Stimulated activated CD4-positive, alpha-beta T cell treated with anti-CD3 and anti-CD28 coated beads, Interleukin-1b, Interleukin-23, amount 100 ng/mL, for 24 hours (primary cell): ENCODE data around the gene SLC44A5.

Source experiments
- DNase-seq, 4 experiments: peaks; one replicate each; pipeline ENCODE4 v3.0.0-alpha.2; 2020; ENCODE audit warnings: low read depth in 4 of 4, low spot score in 1 of 4

The SLC44A5 gene

DNA sequence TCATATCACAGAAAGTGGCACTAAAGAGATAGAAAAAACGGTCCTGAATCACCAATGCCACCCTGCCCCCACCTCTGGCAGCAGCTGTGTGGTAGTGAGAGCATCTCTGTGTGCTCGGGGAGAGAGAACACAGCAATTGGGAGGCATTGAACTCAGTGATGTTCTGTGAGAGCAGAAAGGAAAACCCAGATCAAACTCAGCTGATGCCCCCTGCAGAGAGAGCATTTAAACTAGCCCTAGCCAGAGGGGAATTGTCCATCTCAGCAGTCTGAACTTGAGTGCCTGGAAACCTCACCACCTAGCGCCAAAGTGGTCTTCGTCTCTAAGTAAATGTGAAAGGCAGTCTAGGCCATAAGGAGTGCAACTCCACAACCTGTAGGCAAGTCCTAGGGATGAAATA, 21.3 kb downstream of the SLC44A5 start:
- DNase-seq: no peak

DNA sequence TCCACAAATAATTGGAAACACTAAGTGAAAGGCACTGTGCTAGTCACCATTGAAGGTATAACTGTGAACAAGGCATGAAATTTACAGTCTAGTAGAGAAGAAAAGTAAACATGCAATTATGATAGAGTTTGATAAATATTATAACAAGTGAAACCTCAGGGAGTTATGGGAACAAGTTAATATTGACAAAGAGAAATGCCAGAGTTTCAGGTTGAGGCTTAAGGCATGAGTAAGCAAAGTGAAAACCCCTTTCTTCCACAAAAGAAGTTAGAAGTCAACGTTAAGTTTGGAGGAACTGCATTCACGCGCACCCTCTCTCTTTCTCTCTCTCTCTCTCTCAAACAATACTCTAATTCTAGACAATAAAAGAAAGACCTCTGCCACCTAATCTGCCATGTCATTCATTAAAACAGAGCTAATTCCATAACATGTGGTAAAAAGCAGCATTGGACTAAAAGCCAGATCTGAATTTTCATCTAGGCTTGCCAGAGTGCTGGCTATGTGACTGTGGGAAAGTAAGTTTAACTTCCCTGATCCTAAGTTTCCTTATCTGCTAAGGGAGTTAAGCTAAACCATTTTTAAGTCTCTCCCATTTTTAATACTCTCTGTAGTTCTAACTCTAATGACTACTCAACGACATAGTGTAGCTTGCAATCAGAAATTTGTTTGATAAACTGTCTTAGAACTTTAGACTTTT, 22.0 kb downstream of the SLC44A5 start:
- DNase-seq: no peak

DNA sequence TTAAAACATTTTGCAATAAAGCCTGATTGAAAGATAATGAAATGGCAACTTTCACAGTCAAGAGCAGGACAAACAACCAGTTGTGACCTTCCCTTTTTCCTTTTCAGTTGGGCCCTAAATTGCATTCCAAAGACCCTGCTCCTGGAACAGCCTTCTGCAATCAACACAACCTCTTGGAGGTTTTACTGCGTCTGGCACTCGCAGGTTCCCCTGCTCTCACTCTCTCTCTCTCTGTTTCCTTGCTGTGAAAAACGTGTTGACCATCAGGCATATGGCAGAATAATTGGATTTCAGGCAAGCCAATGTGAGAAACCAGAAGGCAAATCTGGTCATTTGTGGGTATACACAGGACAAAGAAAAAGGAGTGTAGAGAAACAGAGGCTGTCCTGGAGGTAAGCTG, 23.2 kb downstream of the SLC44A5 start:
- no peak for DNase-seq

DNA sequence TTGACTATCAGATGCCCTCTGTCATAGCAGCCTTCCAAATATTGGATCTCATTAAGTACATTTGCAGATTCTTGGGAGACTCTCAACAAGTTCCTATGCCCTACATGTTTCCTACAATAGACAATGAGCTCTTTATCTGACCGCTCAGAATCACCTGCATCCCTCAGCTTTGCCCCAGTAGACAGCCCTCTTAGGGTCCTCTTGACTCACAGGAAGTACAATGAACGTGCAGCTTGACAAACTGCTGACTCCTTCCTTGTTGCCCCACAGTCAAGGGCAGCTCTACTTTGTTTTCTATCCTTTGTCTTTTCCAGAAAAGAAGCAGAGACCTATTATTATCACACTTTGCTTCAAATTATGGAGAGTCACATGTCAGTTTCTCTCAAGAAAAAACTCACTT, 27.6 kb downstream of the SLC44A5 start:
- DNase-seq: no peak

DNA sequence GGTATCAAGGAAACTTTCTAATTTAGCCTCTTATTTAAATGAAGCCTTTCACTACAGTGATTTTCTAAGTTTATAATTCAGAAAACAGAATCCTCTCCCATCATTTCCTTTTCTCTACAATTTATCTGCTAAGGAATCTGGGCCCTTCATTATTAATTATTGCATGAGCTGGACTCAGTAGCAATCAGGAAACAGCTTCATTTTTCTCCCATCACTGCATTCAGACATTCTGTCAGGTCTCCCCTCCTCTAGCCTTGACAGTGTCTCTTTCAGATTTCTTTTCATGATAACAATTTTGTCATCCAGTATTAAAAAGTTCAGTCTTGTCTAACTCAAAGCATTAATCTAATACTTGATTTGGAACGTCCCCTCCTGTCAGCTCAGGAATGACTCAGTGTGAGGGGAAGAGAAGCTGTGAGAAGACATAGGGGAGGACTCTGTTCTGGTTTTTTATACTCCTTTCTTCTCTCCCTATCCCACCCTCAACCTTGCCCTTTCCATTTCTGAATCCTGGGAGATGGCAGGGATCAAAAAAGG, 28.1 kb downstream of the SLC44A5 start:
- DNase-seq: no peak

DNA sequence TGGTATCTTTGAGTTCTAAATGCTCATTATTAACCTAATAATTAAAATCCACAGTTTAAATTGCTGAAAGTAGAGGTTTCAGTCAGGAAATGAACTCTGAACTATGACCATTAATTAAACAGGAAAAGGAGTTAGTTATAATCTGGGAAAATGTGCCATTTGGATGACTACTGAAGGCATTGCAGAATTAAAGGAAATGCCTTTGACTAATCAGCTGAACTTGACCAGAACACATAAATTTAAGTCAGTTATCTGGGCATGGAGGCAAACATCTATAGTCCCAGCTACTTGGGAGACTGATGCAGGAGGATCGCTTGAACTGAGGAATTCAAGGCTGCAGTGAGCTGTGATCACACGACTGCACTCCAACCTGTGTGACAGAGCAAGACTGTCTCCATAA, 31.9 kb downstream of the SLC44A5 start:
- no peak for DNase-seq

DNA sequence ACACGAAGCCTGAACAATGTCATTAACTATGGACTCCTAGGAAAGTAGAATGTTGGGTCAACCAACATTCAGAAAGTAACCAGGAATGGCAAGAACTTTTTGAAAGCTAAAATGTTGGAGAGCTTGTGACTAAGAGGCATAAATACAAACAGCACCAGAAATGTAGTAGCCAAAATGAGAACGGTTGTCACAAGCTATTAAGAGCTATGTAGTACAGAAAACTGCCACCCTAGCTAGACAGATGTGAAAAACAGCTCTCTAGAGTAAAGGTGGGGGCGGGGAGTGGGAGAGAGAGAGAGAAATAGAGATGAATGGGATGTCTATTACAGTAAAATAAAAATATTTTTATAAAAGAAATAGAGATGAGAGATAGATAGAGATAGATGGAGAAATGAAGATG, 35.1 kb downstream of the SLC44A5 start:
- no peak for DNase-seq

DNA sequence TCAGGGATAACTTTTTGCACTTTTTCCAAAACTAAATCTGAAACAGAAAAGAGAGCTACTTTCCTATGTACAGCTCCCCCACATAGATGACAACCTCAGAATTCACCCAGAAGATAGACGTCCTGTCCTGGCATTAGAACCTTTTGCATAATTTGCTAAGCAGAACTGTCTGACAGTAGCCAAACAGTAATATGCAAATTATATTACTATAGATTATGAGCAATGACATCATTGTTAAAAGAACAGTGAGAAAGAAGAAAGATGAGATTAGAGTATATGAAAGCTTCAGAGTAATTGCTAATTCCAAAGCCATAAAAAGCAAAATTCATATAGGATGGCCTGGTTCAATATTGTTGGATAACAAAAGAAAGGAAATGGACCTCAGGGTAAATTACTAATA, 43.7 kb downstream of the SLC44A5 start:
- DNase-seq: no peak

DNA sequence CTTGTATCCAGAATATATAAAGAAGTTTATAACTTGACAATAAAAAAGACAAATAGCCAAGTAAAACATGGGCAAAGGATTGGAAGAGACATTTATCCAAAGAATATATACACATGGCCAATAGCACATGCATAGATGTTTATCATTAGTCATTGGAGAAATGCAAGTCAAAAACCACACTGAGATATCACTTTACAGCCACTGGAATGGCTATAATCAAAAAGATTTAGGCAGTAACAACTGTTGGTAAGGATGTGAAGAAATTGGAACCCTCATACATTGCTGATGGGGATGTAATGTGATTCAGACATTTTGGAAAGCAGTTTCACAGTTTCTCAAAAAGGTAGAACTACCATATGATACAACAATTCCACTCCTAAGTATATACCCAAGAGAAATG, 51.1 kb downstream of the SLC44A5 start:
- no peak for DNase-seq

DNA sequence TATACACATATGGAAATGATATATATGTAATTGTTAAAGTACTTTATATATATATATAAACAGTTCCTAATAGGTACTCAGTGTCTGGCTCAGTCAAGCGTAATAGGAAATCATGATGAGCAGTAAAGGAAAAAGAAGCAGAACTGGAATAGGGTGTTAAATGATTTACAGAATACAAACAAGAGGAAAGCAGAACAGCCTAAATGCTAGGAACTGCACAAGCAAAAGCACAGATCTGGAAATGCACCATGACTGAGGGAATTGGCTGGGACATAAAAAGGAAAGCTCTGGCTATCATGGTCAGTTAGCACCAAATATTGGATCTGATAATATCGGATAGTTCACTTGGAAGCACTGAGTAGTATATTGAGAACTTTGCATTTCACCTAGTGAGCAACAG, 51.8 kb downstream of the SLC44A5 start:
- DNase-seq: no peak

DNA sequence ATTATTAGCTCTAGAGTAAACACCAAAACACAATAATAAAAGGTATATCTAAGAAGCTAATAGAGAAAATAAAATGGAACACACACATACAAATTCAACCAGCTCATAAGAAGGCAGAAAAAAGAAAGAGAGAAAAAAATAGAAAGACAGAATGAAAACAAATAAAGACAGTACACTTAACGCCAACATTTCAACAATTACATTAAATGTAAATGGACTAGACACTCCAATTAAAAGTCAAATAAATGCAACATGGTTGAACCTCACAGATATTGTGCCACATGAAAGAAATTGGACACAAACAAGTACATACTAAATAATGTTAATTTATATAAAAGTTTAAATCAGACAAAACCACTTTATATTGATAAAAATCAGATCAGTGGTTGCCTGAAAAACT, 56.0 kb downstream of the SLC44A5 start:
- no peak for DNase-seq

DNA sequence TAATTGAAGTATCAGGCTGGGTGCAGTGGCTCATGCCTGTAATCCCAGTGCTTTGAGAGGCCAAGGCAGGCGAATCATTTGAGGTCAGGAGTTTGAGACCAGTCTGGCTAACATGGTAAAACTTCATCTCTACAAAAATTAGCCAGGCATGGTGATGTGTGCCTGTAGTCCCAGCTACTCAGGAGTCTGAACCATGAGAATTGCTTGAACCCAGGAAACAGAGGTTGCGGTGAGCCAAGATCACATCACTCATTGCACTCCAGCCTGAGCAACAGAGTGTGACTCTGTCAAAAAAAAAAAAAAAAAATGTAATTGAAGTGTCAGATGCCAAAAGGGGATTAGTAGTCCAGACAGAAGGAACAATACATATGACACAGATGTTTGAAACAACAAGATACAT, 56.7 kb downstream of the SLC44A5 start:
- DNase-seq: no peak

DNA sequence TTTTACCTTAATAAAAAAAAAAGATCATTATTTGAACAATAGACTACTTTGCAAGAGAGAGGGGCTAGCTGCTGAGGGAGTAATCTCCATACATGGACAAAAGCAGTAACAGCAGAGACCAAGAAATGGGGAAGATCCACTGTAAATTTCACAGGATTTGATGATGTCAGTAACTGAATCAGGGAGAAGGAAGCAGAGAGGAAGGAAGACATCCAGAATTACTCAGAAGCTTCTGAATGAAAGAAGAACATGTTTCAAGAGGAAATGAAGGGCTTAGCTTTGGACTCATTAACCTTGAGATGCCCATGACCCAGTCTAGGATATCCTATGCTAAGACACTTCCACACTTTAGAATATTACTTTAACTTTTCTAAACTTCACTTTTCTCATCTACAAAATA, 60.4 kb downstream of the SLC44A5 start:
- no peak for DNase-seq

DNA sequence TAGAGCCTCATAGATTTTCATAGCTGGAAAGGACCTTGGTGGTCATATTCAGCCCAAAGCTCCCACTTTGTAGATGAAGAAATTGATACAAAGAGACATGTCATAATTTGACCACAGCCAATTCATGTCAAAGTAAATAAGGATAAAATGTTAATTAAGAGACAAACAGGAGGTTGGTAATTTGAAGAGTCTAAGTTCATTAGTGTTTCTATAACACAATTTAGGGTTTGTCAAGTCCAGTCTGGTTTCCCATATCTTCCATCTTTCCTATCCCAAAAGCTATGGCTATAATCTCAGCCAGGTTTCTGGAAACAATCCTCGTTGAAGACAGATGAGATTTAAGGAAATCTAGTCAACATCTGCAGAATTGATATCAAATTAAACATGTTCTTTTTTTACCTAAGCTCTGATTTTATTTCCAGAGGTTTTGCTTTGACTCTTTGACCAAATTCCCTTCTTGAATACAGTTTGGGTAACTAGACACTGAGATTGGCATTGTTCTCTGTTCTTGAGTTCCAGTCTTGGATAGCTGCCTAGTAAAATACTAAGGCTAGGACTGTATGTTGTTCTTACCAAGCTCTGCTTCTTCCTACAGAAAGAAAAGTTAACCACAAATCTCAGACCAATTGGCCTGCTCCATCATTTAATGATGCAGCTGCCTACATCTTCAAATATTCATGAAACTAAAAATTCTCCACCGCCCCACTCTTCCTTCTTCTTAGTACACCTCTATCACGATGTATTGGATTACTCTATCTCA, 62.0 kb downstream of the SLC44A5 start:
- DNase-seq: no peak

DNA sequence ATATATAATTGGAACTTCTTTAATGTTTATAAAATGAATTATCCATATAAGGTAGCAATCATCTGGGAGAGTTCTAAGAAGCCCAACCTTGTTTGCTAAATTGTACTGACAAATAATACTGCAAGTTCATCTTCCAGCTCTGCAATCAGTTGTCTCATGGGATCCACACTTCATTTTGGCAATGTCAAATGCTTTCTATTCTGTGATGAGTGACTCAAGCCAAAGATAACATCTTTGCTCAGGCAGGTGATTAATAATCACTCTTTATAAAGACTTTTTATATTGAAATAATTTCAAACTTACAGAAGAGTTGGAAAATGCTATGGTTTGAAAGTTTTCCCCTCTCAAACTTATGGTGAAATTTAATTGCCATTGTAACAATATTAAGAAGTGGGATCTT, 67.2 kb downstream of the SLC44A5 start:
- DNase-seq: no peak

DNA sequence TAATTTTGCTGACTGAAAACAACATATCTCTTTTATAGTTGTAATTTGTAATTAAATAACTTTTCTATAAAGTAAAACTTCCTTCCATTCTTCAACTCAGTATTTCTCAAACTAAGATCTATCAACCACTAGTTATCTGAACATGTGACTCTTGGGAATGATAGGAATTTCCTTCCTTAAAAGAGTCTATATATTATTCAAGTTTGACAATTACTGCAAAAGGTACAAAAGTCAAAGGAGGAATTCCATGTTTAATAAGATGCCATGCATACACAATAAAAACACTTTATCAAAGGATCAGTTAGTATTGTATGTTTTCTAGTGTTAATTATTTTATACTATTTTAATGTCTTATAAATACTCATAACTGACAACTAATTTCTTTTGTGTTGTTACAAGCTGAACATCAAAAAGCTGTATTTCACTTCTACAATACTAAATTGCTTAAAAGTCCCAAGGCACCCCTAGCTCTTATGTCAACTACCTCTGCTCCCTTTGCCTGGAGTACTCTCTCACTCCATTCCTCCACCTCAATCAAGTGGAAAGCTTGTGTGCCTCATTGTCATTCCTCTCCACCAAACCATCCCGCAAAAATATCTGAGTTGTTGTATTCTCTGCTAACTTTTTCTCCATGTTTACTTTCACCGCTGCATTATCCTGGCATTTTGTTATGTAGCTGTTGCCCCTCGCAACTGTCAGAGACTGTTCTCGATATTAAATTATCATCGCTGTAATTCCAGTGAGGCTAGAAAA, 67.9 kb downstream of the SLC44A5 start:
- no peak for DNase-seq

DNA sequence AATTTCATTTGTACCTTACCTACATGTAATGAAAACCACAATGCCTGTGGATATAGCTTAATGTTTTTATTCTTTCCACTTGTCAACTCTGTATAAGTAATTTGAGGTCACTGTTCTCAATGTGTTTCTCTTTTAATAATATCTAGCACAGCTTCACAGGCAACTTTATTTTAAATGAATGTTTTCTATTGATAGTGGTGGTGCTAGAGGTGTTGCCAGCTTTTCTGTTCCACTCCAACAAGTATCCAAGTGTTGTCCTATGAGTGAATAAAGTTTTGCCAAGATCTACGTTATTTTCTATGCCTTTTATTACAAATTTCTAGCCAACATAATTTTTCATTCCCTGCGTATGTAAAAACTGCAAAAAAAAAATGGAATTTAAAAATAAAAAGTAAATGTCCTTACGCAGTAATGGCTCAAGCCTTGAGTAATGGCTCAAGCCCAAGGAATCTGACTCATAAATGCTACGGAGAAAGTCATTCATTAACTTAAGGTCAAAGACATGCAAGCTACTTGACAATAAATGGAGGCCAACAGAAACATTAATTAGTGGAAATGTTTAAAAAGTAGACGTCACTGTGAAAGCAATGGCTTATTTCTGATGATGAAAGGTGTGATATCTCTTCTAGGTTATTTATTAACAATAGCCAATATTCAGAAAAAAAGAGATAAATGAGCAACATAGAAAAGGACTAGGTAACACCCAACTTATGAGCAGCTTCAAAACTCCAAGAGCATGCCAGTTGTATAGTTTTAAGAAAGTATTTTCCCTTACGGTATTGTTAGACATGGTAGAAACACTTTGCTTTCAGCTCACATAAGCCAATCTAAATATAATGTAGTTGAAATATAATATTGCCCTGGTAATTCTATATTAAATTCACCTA, 71.4 kb downstream of the SLC44A5 start:
- no peak for DNase-seq

DNA sequence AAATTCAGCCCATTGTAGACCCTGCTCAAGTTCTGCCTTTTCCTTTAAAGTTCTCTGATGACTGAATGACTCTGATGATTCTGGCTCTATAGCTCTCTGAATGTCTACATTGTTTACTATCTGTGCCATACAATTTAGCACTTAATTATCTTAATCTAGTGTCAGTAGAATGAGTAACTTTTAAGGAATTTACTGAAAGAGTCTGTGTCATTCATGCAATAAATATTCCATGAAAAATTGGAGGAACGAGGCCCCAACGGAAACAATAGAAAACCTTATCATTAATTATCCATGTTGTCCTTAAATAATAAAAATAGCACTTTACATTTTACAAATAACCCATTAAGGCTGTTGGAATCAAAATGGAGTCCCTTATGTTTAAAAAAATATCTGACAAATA, 77.8 kb downstream of the SLC44A5 start:
- no peak for DNase-seq

DNA sequence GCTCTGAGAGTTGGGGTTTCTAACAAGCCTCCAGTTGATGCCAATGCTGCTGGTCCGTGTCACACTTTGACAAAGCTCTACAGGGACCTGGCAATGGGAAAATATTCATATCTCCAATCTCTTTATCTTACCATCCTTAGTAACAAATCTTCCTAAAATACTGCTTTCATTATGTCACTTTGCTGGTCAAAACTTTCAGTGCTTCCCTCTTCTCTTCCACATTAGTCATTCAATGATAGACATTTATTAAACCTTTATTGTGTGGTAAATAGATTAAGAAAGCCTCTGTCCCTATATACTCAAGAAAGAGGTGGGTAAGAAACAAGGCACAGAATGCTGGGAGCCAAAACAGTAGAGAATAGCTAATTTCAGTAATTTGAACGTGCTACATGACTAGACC, 79.3 kb downstream of the SLC44A5 start:
- DNase-seq: no peak

DNA sequence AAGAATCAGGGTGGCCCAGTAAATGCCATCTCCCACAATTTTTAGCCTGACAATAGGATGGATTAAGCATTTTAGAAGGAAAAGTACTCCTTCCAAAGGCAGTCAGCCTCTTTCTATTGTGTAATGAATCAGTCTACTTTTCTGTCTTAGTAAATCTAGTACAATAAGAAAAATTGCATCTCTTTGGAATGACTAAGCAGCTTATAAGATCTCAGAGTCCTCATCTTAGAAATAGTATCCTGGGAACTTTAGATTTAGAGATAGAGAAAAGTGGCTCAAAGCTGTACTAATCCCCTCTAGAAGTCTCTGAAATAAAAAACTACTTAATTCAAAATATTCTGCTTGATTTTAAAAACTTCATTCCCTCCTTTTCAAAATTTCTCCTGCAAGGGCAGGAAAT, 81.4 kb downstream of the SLC44A5 start:
- DNase-seq: no peak

DNA sequence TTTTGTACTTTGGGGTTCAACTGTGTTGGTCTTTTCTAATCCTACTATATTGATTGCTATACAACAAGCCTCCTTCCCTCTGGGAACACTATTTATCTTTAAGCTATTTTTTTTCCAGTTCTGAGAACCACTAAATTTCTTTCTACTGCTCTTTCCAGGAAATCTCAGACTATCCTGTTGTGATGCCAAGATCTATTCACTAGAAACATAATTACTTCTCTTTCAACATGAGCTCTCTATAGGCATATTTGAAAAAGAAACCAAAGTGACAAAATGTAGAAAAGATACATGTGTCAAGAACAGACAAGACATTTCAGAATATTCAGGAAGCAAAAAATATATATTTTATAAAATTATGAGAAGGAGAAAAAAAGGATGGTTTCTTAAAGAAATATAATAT, 82.9 kb downstream of the SLC44A5 start:
- no peak for DNase-seq
